HCT116 (cell line): Measurements from ENCODE around the gene ZNF678. TPM values are rescaled to one million over a fixed set of nuclear protein-coding genes. Genes with fewer than 3 reads are reported as not detected.

ENCODE experiments used
- ATAC-seq: fragments of 200-7000 bp; cut with Tn5 transposase; 2 replicates; pipeline ENCODE4 v1.9.1; 2020; ENCODE audit warnings: mild to moderate bottlenecking, moderate library complexity
- BruUV-seq: library from RNA; stranded (reverse); fragments of 400-500 nt; replicated peaks from 2 replicates; lab custom pipeline; 2021; lab: Mats Ljungman, UMichigan
- CTCF ChIA-PET: fragments of 300-600 bp; sonication (Branson Sonifier 250); formaldehyde crosslinking; loops from one replicate; lab custom pipeline; 2021; ENCODE audit warnings: antibody characterized with exemption; lab: Charles Lee
- POLR2A ChIA-PET: fragments of 300-600, 350-600 bp; sonication (Branson Sonifier 250); formaldehyde crosslinking; loops from one replicate; lab custom pipeline; 2021; ENCODE audit warnings: antibody characterized with exemption; lab: Charles Lee
- RAD21 ChIA-PET, 2 experiments: fragments of 300-600 bp; sonication (Branson Sonifier 250); formaldehyde crosslinking; loops; one replicate each; lab custom pipeline; 2023; ENCODE audit warnings: low total read pairs in 2 of 2; ENCODE audit not compliant: uncharacterized antibody in 2 of 2, unreplicated experiment in 2 of 2, low non-redundant PET in 1 of 2; lab: Charles Lee
- DNase-seq: peaks from one replicate; pipeline ENCODE4 v3.0.0-alpha.2; 2010; ENCODE audit warnings: low read depth, low spot score
- H2AFZ ChIP-seq: fragments of 200-600 bp; shearing (Covaris generic), sonication (generic); 2 replicates; pipeline ENCODE4 v1.6.1; 2017; ENCODE audit warnings: low read depth, mixed run types, mixed read lengths, antibody characterized with exemption, low read length; ENCODE audit not compliant: poor library complexity, severe bottlenecking
- H3K27ac ChIP-seq: 2 replicates; pipeline ENCODE4 v1.5.1; 2012; ENCODE audit warnings: low read depth, low read length
- H3K27me3 ChIP-seq: fragments of 200-600 bp; sonication (generic); 2 replicates; pipeline ENCODE4 v1.6.1; 2016; ENCODE audit warnings: mixed run types, low read length, mixed read lengths; ENCODE audit not compliant: insufficient read depth
- H3K36me3 ChIP-seq, 2 experiments: fragments of 200-500 bp in 1 of 2; fragments of 200-600 bp in 1 of 2; sonication (Bioruptor generic) in 1 of 2; sonication (generic) in 1 of 2; 2 replicates each; pipeline versions ENCODE4 v1.5.1 to v1.6.1; 2014 to 2016; ENCODE audit warnings: low read length in 2 of 2, inconsistent platforms in 1 of 2, mixed read lengths in 1 of 2, mixed run types in 1 of 2; ENCODE audit not compliant: insufficient read depth in 2 of 2, control insufficient read depth in 1 of 2
- H3K4me1 ChIP-seq, 2 experiments: fragments of 200-600 bp in 1 of 2; sonication (generic) in 1 of 2; 2 replicates each; pipeline versions ENCODE4 v1.5.1 to v1.6.1; 2012 to 2017; ENCODE audit warnings: low read length in 2 of 2, inconsistent platforms in 1 of 2, mild to moderate bottlenecking in 1 of 2, mixed read lengths in 1 of 2, mixed run types in 1 of 2, moderate library complexity in 1 of 2; ENCODE audit not compliant: insufficient read depth in 2 of 2, control insufficient read depth in 1 of 2
- H3K4me2 ChIP-seq: fragments of 200-600 bp; sonication (generic); 2 replicates; pipeline ENCODE4 v1.6.1; 2017; ENCODE audit warnings: mixed run types, low read length, mixed read lengths
- H3K4me3 ChIP-seq, 2 experiments: fragments of 200-600 bp in 1 of 2; sonication (generic) in 1 of 2; replicated peaks in 1 of 2; 2 replicates each; pipeline ENCODE4 v1.5.1; 2011 to 2016; ENCODE audit warnings: low read length in 2 of 2, control low read depth in 1 of 2, low read depth in 1 of 2, mild to moderate bottlenecking in 1 of 2, mixed read lengths in 1 of 2, mixed run types in 1 of 2
- H3K79me2 ChIP-seq: fragments of 200-600 bp; sonication (generic); 2 replicates; pipeline ENCODE4 v1.6.1; 2017; ENCODE audit warnings: mild to moderate bottlenecking, mixed run types, low read length, moderate library complexity, mixed read lengths; ENCODE audit not compliant: insufficient read depth
- H3K9ac ChIP-seq: fragments of 200-600 bp; sonication (generic); 2 replicates; pipeline ENCODE4 v1.6.1; 2016; ENCODE audit warnings: low read length, mixed read lengths
- H3K9me2 ChIP-seq: fragments of 200-600 bp; sonication (generic), shearing (Covaris generic); 2 replicates; pipeline ENCODE4 v1.6.1; 2017; ENCODE audit warnings: mixed run types, mild to moderate bottlenecking, moderate library complexity; ENCODE audit not compliant: insufficient read depth
- H3K9me3 ChIP-seq, 2 experiments: fragments of 200-500 bp in 1 of 2; fragments of 200-600 bp in 1 of 2; sonication (Bioruptor generic) in 1 of 2; sonication (generic) in 1 of 2; 2 replicates each; pipeline ENCODE4 v1.6.1; 2014 to 2017; ENCODE audit warnings: low read length in 2 of 2, mixed read lengths in 2 of 2, inconsistent platforms in 1 of 2, low read depth in 1 of 2, mild to moderate bottlenecking in 1 of 2, mixed run types in 1 of 2, moderate library complexity in 1 of 2; ENCODE audit not compliant: control insufficient read depth in 1 of 2, insufficient read depth in 1 of 2
- H4K20me1 ChIP-seq: fragments of 200-600 bp; sonication (generic), shearing (Covaris generic); 2 replicates; pipeline ENCODE4 v1.6.1; 2017; ENCODE audit warnings: mixed run types, mild to moderate bottlenecking, moderate library complexity; ENCODE audit not compliant: insufficient read depth
- CBX3 ChIP-seq: IDR thresholded peaks from 2 replicates; pipeline ENCODE4 v1.6.1; 2012; ENCODE audit warnings: low read depth
- CEBPB ChIP-seq: IDR thresholded peaks from 2 replicates; pipeline ENCODE4 v1.6.1; 2012; ENCODE audit warnings: low read depth
- EGR1 ChIP-seq: IDR thresholded peaks from 2 replicates; pipeline ENCODE4 v1.6.1; 2012; ENCODE audit warnings: low read depth
- ELF1 ChIP-seq: IDR thresholded peaks from 2 replicates; pipeline ENCODE4 v1.6.1; 2012; ENCODE audit warnings: low read depth, borderline replicate concordance
- EZH2phosphoT487 ChIP-seq: fragments of 200-600 bp; IDR thresholded peaks from 2 replicates; pipeline ENCODE4 v1.6.1; 2018; ENCODE audit warnings: antibody characterized with exemption, borderline replicate concordance
- POLR2A ChIP-seq: IDR thresholded peaks from 2 replicates; pipeline ENCODE4 v1.7.0; 2011; ENCODE audit warnings: borderline replicate concordance; ENCODE audit not compliant: insufficient read depth, insufficient read length; ENCODE audit errors: extremely low read depth
- SIN3A ChIP-seq: IDR thresholded peaks from 2 replicates; pipeline ENCODE4 v1.6.1; 2012; ENCODE audit warnings: low read depth
- SRF ChIP-seq: IDR thresholded peaks from 2 replicates; pipeline ENCODE4 v1.6.1; 2012; ENCODE audit warnings: low read depth
- TCF7L2 ChIP-seq: IDR thresholded peaks from 2 replicates; pipeline ENCODE4 v1.7.0; 2011; ENCODE audit warnings: borderline replicate concordance, inconsistent platforms; ENCODE audit not compliant: insufficient read depth, insufficient read length; ENCODE audit errors: extremely low read depth
- ZFX ChIP-seq: fragments of 450-650 bp; IDR thresholded peaks from 2 replicates; pipeline ENCODE4 v1.6.1; 2017
- intact Hi-C: fragments of 100-400 bp; cut with micrococcal nuclease; formaldehyde crosslinking; loops from 2 replicates; pipeline ENCODE4 v1.10.0; 2022
- total RNA-seq: library from RNA; stranded (reverse); gene quantifications from one replicate; pipeline ENCODE4 v1.2.1, GENCODE V29; 2021; ENCODE audit not compliant: unreplicated experiment
- TF ChIP-seq, protein P1 (sequence below): IDR thresholded peaks from 2 replicates; pipeline ENCODE4 v1.6.1; 2012; ENCODE audit warnings: low read depth
- TF ChIP-seq, protein P2 (sequence below): IDR thresholded peaks from 2 replicates; pipeline ENCODE4 v1.6.1; 2012
- TF ChIP-seq, protein P3 (sequence below): IDR thresholded peaks from 2 replicates; pipeline ENCODE4 v1.6.1; 2012
- TF ChIP-seq, protein P4 (sequence below), 3 experiments: fragments of 200-600 bp in 1 of 3; sonication (generic) in 1 of 3; IDR thresholded peaks in 2 of 3; conservative IDR thresholded peaks in 1 of 3; 2 replicates each; pipeline ENCODE4 v1.5.1; 2012 to 2017; ENCODE audit warnings: low read depth in 2 of 3, low read length in 2 of 3, antibody characterized with exemption in 1 of 3, borderline replicate concordance in 1 of 3, control low read depth in 1 of 3, mild to moderate bottlenecking in 1 of 3, mixed read lengths in 1 of 3, mixed run types in 1 of 3, moderate library complexity in 1 of 3; ENCODE audit not compliant: insufficient read depth in 1 of 3

ZNF678 gene
- total RNA-seq, 1 experiment from 2014 or later = 6.1 TPM

DNA sequence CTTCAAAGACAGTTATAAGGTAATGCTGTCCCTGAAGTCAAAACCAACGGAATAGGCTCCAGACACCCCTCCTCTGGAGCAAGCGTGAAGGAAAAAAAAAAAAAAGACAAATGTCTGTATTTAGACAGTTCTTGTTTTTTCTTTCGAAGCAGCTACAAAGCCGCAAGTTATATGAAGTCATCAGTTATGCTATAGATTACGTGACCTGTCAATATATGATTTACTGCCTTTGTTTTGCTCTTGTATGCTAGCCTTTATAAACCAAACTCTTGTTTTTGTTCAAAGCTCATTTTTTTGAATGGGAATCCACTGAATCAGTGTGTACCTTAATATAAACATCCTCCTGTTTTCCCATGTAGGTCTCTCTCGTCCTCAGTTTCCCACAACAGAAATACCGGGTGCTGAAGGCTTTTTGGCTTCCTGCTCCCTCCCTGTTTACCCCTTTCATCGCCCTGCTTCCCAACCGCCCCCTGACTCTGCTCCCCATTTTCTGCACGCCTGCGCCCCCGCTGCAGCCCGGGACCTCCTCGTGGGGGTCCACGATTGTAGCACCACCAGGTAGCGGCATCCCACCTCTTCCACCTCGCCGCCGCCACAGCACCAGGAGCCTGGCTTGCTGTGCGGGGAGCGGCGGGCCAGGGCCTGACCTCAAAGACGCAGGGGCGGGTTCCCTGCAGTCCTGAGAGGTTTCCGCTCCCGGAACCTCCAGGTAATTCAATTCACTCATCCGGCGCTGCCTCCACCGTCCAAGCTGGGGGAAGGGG lies 5.2 kb upstream of the ZNF678 start:
- no peak for DNase-seq
- no peaks in the 10 kb centered on the region for H3K79me2 ChIP-seq
- BruUV-seq = no TSS peak
- TF ChIP-seq TCF7L2 (no peak), ZFX (no peak), EZH2phosphoT487 (no peak), ELF1 (no peak), EGR1 (no peak), POLR2A (no peak), SRF (no peak), CEBPB (no peak), CBX3 (no peak), SIN3A (no peak)
- TF ChIP-seq, protein P1, sequence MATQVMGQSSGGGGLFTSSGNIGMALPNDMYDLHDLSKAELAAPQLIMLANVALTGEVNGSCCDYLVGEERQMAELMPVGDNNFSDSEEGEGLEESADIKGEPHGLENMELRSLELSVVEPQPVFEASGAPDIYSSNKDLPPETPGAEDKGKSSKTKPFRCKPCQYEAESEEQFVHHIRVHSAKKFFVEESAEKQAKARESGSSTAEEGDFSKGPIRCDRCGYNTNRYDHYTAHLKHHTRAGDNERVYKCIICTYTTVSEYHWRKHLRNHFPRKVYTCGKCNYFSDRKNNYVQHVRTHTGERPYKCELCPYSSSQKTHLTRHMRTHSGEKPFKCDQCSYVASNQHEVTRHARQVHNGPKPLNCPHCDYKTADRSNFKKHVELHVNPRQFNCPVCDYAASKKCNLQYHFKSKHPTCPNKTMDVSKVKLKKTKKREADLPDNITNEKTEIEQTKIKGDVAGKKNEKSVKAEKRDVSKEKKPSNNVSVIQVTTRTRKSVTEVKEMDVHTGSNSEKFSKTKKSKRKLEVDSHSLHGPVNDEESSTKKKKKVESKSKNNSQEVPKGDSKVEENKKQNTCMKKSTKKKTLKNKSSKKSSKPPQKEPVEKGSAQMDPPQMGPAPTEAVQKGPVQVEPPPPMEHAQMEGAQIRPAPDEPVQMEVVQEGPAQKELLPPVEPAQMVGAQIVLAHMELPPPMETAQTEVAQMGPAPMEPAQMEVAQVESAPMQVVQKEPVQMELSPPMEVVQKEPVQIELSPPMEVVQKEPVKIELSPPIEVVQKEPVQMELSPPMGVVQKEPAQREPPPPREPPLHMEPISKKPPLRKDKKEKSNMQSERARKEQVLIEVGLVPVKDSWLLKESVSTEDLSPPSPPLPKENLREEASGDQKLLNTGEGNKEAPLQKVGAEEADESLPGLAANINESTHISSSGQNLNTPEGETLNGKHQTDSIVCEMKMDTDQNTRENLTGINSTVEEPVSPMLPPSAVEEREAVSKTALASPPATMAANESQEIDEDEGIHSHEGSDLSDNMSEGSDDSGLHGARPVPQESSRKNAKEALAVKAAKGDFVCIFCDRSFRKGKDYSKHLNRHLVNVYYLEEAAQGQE = no peak
- TF ChIP-seq, protein P2, sequence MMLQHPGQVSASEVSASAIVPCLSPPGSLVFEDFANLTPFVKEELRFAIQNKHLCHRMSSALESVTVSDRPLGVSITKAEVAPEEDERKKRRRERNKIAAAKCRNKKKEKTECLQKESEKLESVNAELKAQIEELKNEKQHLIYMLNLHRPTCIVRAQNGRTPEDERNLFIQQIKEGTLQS = no peak
- TF ChIP-seq, protein P3, sequence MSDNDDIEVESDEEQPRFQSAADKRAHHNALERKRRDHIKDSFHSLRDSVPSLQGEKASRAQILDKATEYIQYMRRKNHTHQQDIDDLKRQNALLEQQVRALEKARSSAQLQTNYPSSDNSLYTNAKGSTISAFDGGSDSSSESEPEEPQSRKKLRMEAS = no peak
- TF ChIP-seq, protein P4, sequence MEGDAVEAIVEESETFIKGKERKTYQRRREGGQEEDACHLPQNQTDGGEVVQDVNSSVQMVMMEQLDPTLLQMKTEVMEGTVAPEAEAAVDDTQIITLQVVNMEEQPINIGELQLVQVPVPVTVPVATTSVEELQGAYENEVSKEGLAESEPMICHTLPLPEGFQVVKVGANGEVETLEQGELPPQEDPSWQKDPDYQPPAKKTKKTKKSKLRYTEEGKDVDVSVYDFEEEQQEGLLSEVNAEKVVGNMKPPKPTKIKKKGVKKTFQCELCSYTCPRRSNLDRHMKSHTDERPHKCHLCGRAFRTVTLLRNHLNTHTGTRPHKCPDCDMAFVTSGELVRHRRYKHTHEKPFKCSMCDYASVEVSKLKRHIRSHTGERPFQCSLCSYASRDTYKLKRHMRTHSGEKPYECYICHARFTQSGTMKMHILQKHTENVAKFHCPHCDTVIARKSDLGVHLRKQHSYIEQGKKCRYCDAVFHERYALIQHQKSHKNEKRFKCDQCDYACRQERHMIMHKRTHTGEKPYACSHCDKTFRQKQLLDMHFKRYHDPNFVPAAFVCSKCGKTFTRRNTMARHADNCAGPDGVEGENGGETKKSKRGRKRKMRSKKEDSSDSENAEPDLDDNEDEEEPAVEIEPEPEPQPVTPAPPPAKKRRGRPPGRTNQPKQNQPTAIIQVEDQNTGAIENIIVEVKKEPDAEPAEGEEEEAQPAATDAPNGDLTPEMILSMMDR (IDR thresholded peaks at IDR 0.05 in 2 of 3, conservative IDR thresholded peaks at IDR 0.05 in 1 of 3; ENCODE audit: borderline replicate concordance in 1 of 3, insufficient read depth in 1 of 3, low read depth in 2 of 3, low read length in 2 of 3) = no peak
- TF ChIP-seq, all 23 proteins: peak for 0
- no peak overlapping the region for H3K4me2 ChIP-seq
- H3K9me3 ChIP-seq = no peaks in the 10 kb centered on the region
- no peak overlapping the region for H2AFZ ChIP-seq
- intact Hi-C loops = no loop called here
- H3K9me2 ChIP-seq = no peaks in the 10 kb centered on the region
- no peaks in the 10 kb centered on the region for H3K27me3 ChIP-seq
- POLR2A ChIA-PET = no interaction called here
- no peak overlapping the region for H3K27ac ChIP-seq
- H3K9ac ChIP-seq = no peak overlapping the region
- H3K36me3 ChIP-seq = no peaks in the 10 kb centered on the region
- CTCF ChIA-PET = interaction anchor here (0.7 kb wide), 1 partner anchor 15 kb away, joined by 3 read pairs; no protein-coding TSS in a partner anchor
- peaks cover 0 to 5% of the 10 kb centered on the region in 2 experiments; a peak in 1 of 4 replicates for H3K4me1 ChIP-seq
- H4K20me1 ChIP-seq = no peaks in the 10 kb centered on the region
- RAD21 ChIA-PET = no interaction called here
- ATAC-seq = no peak
- H3K4me3 ChIP-seq = no peak overlapping the region
